AG09309 (cell line): Measurements from ENCODE around the gene KANK3.

Source experiments
- DNase-seq: peaks from one replicate; pipeline ENCODE4 v3.0.0-alpha.2; 2010; ENCODE audit warnings: low read depth
- H3K4me3 ChIP-seq: 2 replicates; pipeline ENCODE4 v1.5.1; 2011; ENCODE audit warnings: mild to moderate bottlenecking, low read depth, low read length, moderate library complexity; ENCODE audit not compliant: control insufficient read depth
- CTCF ChIP-seq: IDR thresholded peaks from 2 replicates; pipeline ENCODE4 v1.5.1; 2011; ENCODE audit warnings: mild to moderate bottlenecking, low read depth, low read length, inconsistent platforms; ENCODE audit not compliant: insufficient read depth, control insufficient read depth; ENCODE audit errors: missing control alignments

KANK3 gene

GRCh38 chr19:8342684-8343482 lies at the start of gene KANK3:
TSS of gene KANK3 (minus strand) at chr19:8343262. CDS start at chr19:8337828, 5,434 bp downstream.
- peak; percentile 60 for DNase-seq
- peak within 1 kb of the TSS; percentile 8 for H3K4me3 ChIP-seq
- TF ChIP-seq CTCF = no peak

GRCh38 chr19:8392017-8392591 lies 49.0 kb upstream of the KANK3 start:
- no peak for TF ChIP-seq CTCF
- no peak for DNase-seq
- no peak overlapping the region for H3K4me3 ChIP-seq

GRCh38 chr19:8391198-8392016 lies 48.3 kb upstream of the KANK3 start:
- H3K4me3 ChIP-seq = peak overlapping the region; percentile 66; the same call in 1 of the 2 replicates
- TF ChIP-seq CTCF = no peak
- no peak for DNase-seq

GRCh38 chr19:8390617-8390981 lies 47.5 kb upstream of the KANK3 start:
- peak; percentile 53 for DNase-seq
- H3K4me3 ChIP-seq = peak overlapping the region; percentile 66
- no peak for TF ChIP-seq CTCF

GRCh38 chr19:8389891-8390616 lies 47.0 kb upstream of the KANK3 start, which contains the start of gene RAB11B:
TSS of gene RAB11B (plus strand) at chr19:8390360. CDS start at chr19:8390417, 57 bp downstream.
- peak within 1 kb of the TSS; percentile 66 for H3K4me3 ChIP-seq
- TF ChIP-seq CTCF = no peak
- DNase-seq = peak; percentile 99

GRCh38 chr19:8388612-8388958 lies 45.5 kb upstream of the KANK3 start:
- no peak for TF ChIP-seq CTCF
- DNase-seq = no peak
- H3K4me3 ChIP-seq = no peak overlapping the region
